ENCODE results near the gene ACHE.

The ACHE gene

GRCh38 chr7:100866729-100867039, 29.0 kb downstream of the ACHE start:
- Histone ChIP-seq H3K4me3 (ENCODE audit: low read length) (peak overlapping the region; percentile 91), H2AFZ (ENCODE audit: low read depth, low read length) (peak overlapping the region; percentile 47; the same call in 1 of the 2 replicates), H3K4me1 (ENCODE audit: low read length) (peaks cover 22% of the 10 kb centered on the region), H4K20me1 (ENCODE audit: insufficient read depth, low read length) (no peaks in the 10 kb centered on the region), H3K36me3 (replicated peaks; ENCODE audit: low read depth, low read length) (peaks cover 16% of the 10 kb centered on the region), H3K79me2 (ENCODE audit: low read length) (peaks cover 25% of the 10 kb centered on the region), H3K27me3 (ENCODE audit: low read depth, low read length) (no peaks in the 10 kb centered on the region), H3K9me3 (ENCODE audit: insufficient read depth, low read length) (no peaks in the 10 kb centered on the region), H3K9ac (ENCODE audit: low read length) (peak overlapping the region; percentile 99), H3K27ac (ENCODE audit: low read length) (peak overlapping the region; percentile 79), H3K4me2 (ENCODE audit: low read length) (peak overlapping the region; percentile 89)
- TF ChIP-seq EZH2phosphoT487 (IDR thresholded peaks at IDR 0.05; ENCODE audit: low read depth) (no peak), CTCF (IDR thresholded peaks at IDR 0.05; ENCODE audit: low read depth, low read length) (no peak)

- peak overlapping the region; percentile 99; the same call in 1 of the 2 replicates for H3K9ac ChIP-seq (ENCODE audit: low read length)
- peak overlapping the region; percentile 79; the same call in 1 of the 2 replicates for H3K27ac ChIP-seq (ENCODE audit: low read length)
- H4K20me1 ChIP-seq (ENCODE audit: insufficient read depth, low read length), result no peaks in the 10 kb centered on the region
- no peak overlapping the region for H2AFZ ChIP-seq (ENCODE audit: low read depth, low read length)
- peak overlapping the region; percentile 89; the same call in 1 of the 2 replicates for H3K4me2 ChIP-seq (ENCODE audit: low read length)
- no peak for TF ChIP-seq CTCF (IDR thresholded peaks at IDR 0.05; ENCODE audit: low read depth, low read length)
- no peak for TF ChIP-seq EZH2phosphoT487 (IDR thresholded peaks at IDR 0.05; ENCODE audit: low read depth)
- H3K4me3 ChIP-seq (ENCODE audit: low read length), result peak overlapping the region; percentile 91; the same call in 1 of the 2 replicates
- H3K79me2 ChIP-seq (ENCODE audit: low read length), result peaks cover 25% of the 10 kb centered on the region
- no peaks in the 10 kb centered on the region for H3K27me3 ChIP-seq (ENCODE audit: low read depth, low read length)
- peaks cover 27% of the 10 kb centered on the region for H3K4me1 ChIP-seq (ENCODE audit: low read length)
- no peaks in the 10 kb centered on the region for H3K9me3 ChIP-seq (ENCODE audit: insufficient read depth, low read length)
- peaks cover 11% of the 10 kb centered on the region for H3K36me3 ChIP-seq (replicated peaks; ENCODE audit: low read depth, low read length)
Measured at GRCh38 chr7:100865938-100866728, 29.6 kb downstream of the ACHE start.

GRCh38 chr7:100865372-100865911, 30.2 kb downstream of the ACHE start:
- Histone ChIP-seq H2AFZ (ENCODE audit: low read depth, low read length) (no peak overlapping the region), H3K4me2 (ENCODE audit: low read length) (no peak overlapping the region)

More at GRCh38 chr7:100865372-100865911, 30.2 kb downstream of the ACHE start:
- H4K20me1 ChIP-seq (ENCODE audit: insufficient read depth, low read length), result no peaks in the 10 kb centered on the region
- H3K4me1 ChIP-seq (ENCODE audit: low read length), result peaks cover 34% of the 10 kb centered on the region
- H3K9ac ChIP-seq (ENCODE audit: low read length), result no peak overlapping the region
- H3K9me3 ChIP-seq (ENCODE audit: insufficient read depth, low read length), result no peaks in the 10 kb centered on the region
- no peak overlapping the region for H3K27ac ChIP-seq (ENCODE audit: low read length)
- peaks cover 12% of the 10 kb centered on the region for H3K36me3 ChIP-seq (replicated peaks; ENCODE audit: low read depth, low read length)
- no peak overlapping the region for H3K4me3 ChIP-seq (ENCODE audit: low read length)
- TF ChIP-seq CTCF (IDR thresholded peaks at IDR 0.05; ENCODE audit: low read depth, low read length) (no peak), EZH2phosphoT487 (IDR thresholded peaks at IDR 0.05; ENCODE audit: low read depth) (no peak)
- H3K27me3 ChIP-seq (ENCODE audit: low read depth, low read length), result no peaks in the 10 kb centered on the region
- H3K79me2 ChIP-seq (ENCODE audit: low read length), result peaks cover 32% of the 10 kb centered on the region

Measured in OCI-LY3 (cell line).